ENCODE results near the gene ITGA1.

ITGA1 gene

DNA sequence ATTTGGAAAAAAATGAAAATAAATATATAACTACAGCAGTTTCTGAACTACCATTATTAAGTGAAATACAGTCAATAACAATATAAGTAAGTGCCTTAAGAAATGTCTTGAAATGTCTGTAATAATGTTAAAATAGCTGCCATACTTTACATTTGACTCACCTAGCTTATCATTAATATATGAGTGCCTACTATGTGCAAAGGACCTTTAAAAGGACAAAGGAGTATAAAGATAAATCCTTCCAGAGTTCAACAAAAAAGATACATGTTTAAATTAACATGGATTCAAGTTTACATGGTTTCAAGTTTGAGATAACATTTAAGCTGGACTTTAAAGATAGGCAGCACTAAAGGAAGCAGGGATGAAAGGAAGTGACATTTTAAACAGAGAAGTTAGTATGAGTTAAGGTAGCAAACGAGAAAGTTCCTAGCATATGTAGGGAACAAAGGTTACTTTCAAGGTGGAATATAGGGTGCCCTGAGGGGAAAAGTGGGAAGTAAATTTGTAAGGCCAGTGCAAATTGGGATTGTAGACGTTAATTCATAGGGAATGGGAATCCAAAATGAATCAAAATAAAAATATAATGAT is 8.9 kb downstream of the ITGA1 start:
- Mint-ChIP-seq H3K4me1 (peaks cover 42% of the 10 kb centered on the region), H3K27me3 (no peaks in the 10 kb centered on the region), H3K36me3 (ENCODE audit: insufficient read depth) (peaks cover 13% of the 10 kb centered on the region), H3K27ac (ENCODE audit: low read depth) (no peak overlapping the region), H3K4me3 (no peak overlapping the region), H3K9me3 (no peaks in the 10 kb centered on the region)
- DNase-seq (ENCODE audit: low spot score in 2 of 2), result no peak
- ATAC-seq (replicated peaks; ENCODE audit: extremely low read depth, poor library complexity, severe bottlenecking), result no peak

DNA sequence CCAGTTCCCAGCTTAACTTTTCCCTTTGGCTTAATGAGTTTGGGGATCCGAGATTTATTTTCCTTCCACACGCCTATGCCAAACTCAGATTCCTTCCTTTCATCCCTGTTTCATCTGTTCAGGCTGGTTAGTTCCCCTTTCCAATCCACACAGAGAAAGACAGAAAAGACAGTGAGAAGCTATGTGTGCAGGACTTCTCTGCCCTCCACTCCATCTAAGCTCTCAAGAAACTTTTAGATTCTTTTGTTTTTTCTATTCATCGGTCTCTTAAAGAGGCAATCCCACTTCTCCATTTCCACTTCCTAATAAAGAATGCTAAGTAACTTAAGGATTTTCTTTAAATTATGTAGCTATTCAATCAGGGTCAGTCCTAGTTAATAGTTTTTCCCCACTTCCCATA is 11.2 kb downstream of the ITGA1 start:
- DNase-seq (ENCODE audit: low spot score in 2 of 2), result no peak
- H3K4me1 Mint-ChIP-seq, result peaks cover 49% of the 10 kb centered on the region
- H3K36me3 Mint-ChIP-seq (ENCODE audit: insufficient read depth), result peaks cover 14% of the 10 kb centered on the region
- H3K27me3 Mint-ChIP-seq, result no peaks in the 10 kb centered on the region
- peak overlapping the region; percentile 94 for H3K27ac Mint-ChIP-seq (ENCODE audit: low read depth)
- peak overlapping the region; percentile 94 for H3K4me3 Mint-ChIP-seq
- H3K9me3 Mint-ChIP-seq, result no peaks in the 10 kb centered on the region
- ATAC-seq (replicated peaks; ENCODE audit: extremely low read depth, poor library complexity, severe bottlenecking), result no peak

DNA sequence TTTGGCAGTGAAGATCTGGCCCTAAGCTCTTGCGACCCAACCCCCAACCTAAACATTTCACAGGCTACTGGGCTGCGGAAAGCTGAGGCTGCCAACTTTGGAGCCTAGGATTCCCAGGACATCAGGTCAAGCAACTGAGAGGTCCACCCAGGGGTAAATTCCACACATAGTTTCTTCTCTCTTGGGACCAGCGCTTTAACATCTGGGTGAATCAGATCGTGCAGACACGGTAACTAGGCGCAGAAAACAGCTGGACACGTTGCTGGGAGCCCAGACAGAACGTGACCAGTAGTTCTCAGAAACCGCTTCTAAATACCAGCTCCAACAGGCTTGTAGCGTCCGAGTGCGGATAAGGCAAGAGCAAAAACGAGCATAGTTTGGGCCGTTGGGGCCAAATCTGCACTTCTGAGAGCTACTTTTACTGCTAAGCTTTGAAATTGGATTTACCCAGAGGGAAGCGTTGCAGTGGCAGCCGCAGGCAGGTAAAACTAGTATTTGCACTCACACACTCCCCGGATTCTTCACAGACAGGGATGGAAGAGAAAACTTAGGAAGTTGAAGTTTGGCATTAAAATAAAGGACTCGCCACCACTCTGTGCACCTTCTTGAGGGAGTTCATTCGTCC is 11.8 kb downstream of the ITGA1 start:
- H3K36me3 Mint-ChIP-seq (ENCODE audit: insufficient read depth), result peaks cover 14% of the 10 kb centered on the region
- H3K4me3 Mint-ChIP-seq, result peak overlapping the region; percentile 94
- peak overlapping the region; percentile 94 for H3K27ac Mint-ChIP-seq (ENCODE audit: low read depth)
- no peaks in the 10 kb centered on the region for H3K27me3 Mint-ChIP-seq
- ATAC-seq (replicated peaks; ENCODE audit: extremely low read depth, poor library complexity, severe bottlenecking) (peak; percentile 17), DNase-seq (ENCODE audit: low spot score in 2 of 2) (no peak)
- H3K4me1 Mint-ChIP-seq, result peaks cover 53% of the 10 kb centered on the region
- no peaks in the 10 kb centered on the region for H3K9me3 Mint-ChIP-seq

DNA sequence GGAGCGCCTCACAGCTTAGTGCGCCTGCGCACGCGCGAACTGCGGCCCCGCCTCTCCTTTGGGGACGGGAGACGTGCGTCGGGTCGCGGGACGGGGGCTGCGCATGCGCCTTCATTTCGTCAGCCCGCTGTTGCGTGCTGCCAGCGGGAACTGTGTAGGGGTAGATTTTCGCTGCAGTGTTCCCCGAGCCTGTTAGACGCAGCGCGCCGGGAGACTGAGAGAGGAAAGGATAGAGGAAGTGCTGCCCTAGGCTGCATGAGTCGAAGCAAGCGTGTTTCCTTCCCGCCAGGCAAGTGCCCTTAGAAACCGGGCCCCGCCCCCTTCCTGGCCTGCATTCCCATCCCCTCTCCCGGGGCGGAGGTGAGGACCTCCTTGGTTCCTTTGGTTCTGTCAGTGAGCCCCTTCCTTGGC is 12.3 kb downstream of the ITGA1 start:
- Mint-ChIP-seq H3K36me3 (ENCODE audit: insufficient read depth) (peaks cover 15% of the 10 kb centered on the region), H3K4me1 (peaks cover 55% of the 10 kb centered on the region)
- peak; percentile 89 to 91 for DNase-seq (ENCODE audit: low spot score in 2 of 2)

DNA sequence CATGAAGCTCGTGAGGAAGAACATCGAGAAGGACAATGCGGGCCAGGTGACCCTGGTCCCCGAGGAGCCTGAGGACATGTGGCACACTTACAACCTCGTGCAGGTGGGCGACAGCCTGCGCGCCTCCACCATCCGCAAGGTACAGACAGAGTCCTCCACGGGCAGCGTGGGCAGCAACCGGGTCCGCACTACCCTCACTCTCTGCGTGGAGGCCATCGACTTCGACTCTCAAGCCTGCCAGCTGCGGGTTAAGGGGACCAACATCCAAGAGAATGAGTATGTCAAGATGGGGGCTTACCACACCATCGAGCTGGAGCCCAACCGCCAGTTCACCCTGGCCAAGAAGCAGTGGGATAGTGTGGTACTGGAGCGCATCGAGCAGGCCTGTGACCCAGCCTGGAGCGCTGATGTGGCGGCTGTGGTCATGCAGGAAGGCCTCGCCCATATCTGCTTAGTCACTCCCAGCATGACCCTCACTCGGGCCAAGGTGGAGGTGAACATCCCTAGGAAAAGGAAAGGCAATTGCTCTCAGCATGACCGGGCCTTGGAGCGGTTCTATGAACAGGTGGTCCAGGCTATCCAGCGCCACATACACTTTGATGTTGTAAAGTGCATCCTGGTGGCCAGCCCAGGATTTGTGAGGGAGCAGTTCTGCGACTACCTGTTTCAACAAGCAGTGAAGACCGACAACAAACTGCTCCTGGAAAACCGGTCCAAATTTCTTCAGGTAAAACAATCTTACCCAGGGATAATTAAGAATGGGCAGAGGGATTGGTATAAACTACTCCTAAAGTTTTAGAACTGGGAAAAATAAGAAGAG is 12.9 kb downstream of the ITGA1 start:
- peak overlapping the region; percentile 94 for H3K4me3 Mint-ChIP-seq
- H3K9me3 Mint-ChIP-seq, result no peaks in the 10 kb centered on the region
- peak in 1 of 2 donors; percentile 20 for DNase-seq (ENCODE audit: low spot score in 2 of 2)
- no peaks in the 10 kb centered on the region for H3K27me3 Mint-ChIP-seq
- peak overlapping the region; percentile 94 for H3K27ac Mint-ChIP-seq (ENCODE audit: low read depth)
- peak; percentile 57 for ATAC-seq (replicated peaks; ENCODE audit: extremely low read depth, poor library complexity, severe bottlenecking)
- H3K4me1 Mint-ChIP-seq, result peaks cover 55% of the 10 kb centered on the region
- H3K36me3 Mint-ChIP-seq (ENCODE audit: insufficient read depth), result peaks cover 19% of the 10 kb centered on the region

More for the DNA sequence above, 12.3 kb downstream of the ITGA1 start:
- Mint-ChIP-seq H3K27ac (ENCODE audit: low read depth) (peak overlapping the region; percentile 94), H3K9me3 (no peaks in the 10 kb centered on the region), H3K27me3 (no peaks in the 10 kb centered on the region), H3K4me3 (peak overlapping the region; percentile 94)
- peak; percentile 85 for ATAC-seq (replicated peaks; ENCODE audit: extremely low read depth, poor library complexity, severe bottlenecking)

DNA sequence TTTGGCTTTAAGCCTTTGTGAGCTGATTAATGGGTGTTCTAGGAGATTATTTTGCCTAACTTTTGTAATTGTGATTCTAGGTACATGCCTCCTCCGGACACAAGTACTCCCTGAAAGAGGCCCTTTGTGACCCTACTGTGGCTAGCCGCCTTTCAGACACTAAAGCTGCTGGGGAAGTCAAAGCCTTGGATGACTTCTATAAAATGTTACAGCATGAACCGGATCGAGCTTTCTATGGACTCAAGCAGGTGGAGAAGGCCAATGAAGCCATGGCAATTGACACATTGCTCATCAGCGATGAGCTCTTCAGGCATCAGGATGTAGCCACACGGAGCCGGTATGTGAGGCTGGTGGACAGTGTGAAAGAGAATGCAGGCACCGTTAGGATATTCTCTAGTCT is 13.6 kb downstream of the ITGA1 start:
- ATAC-seq (replicated peaks; ENCODE audit: extremely low read depth, poor library complexity, severe bottlenecking) (no peak), DNase-seq (ENCODE audit: low spot score in 2 of 2) (no peak)
- Mint-ChIP-seq H3K36me3 (ENCODE audit: insufficient read depth) (peaks cover 21% of the 10 kb centered on the region), H3K4me3 (peak overlapping the region; percentile 94), H3K4me1 (peaks cover 55% of the 10 kb centered on the region), H3K27ac (ENCODE audit: low read depth) (no peak overlapping the region), H3K27me3 (no peaks in the 10 kb centered on the region), H3K9me3 (no peaks in the 10 kb centered on the region)

DNA sequence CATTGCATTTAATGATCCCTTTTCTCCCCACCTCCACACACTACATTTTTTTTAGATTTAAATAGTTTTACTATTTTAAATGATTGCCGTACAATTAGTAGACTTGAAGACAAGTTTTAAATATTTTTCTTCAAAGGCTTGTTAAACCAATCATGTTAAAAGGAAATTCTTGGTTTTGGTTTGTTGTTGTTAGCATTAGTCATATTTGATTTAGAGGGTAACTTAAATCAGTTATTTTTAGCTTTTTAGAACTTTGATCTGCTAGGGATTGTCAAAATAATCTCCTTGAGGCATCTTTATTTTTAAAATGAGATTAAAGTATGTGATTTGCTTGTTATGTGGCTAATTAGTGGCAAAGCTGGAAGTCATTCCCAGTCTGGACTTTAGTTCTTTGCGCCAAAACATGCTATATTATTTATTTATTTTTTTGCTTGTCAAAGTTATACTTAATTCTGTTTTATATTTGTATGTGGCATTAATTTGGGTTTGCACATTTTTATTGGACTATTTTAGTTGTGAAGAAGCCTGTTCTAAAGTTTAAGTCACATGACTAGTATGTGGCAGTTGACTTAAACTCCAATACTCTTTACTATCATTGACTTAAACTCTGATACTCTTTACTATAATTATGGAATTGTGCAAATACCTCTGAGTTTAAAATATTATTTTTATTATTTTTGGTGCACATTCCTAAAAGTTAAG is 14.7 kb downstream of the ITGA1 start:
- Mint-ChIP-seq H3K36me3 (ENCODE audit: insufficient read depth) (peaks cover 21% of the 10 kb centered on the region), H3K4me3 (no peak overlapping the region), H3K9me3 (no peaks in the 10 kb centered on the region), H3K4me1 (peaks cover 50% of the 10 kb centered on the region), H3K27me3 (no peaks in the 10 kb centered on the region), H3K27ac (ENCODE audit: low read depth) (no peak overlapping the region)
- DNase-seq (ENCODE audit: low spot score in 2 of 2), result no peak
- ATAC-seq (replicated peaks; ENCODE audit: extremely low read depth, poor library complexity, severe bottlenecking), result no peak

DNA sequence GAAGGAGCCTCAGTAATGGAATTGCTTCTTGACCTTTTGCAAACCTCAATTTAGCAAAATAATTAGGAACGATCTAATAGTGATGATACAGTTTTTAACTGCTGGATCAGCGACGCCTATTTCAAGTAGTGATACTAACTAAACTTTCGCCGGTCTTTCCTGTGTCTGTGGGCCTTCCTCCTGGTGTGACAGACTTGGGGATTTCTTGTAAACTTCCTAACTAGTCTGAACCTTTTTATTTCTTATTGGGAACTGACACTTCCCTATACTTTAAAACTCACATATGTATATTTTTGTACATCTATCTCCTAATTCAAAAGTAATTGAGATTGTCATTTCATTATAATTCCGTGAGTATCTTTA is 15.2 kb downstream of the ITGA1 start:
- H3K27ac Mint-ChIP-seq (ENCODE audit: low read depth), result no peak overlapping the region
- no peak for ATAC-seq (replicated peaks; ENCODE audit: extremely low read depth, poor library complexity, severe bottlenecking)
- H3K4me1 Mint-ChIP-seq, result peaks cover 49% of the 10 kb centered on the region
- peaks cover 21% of the 10 kb centered on the region for H3K36me3 Mint-ChIP-seq (ENCODE audit: insufficient read depth)
- no peak overlapping the region for H3K4me3 Mint-ChIP-seq
- DNase-seq (ENCODE audit: low spot score in 2 of 2), result no peak
- no peaks in the 10 kb centered on the region for H3K9me3 Mint-ChIP-seq
- H3K27me3 Mint-ChIP-seq, result no peaks in the 10 kb centered on the region

DNA sequence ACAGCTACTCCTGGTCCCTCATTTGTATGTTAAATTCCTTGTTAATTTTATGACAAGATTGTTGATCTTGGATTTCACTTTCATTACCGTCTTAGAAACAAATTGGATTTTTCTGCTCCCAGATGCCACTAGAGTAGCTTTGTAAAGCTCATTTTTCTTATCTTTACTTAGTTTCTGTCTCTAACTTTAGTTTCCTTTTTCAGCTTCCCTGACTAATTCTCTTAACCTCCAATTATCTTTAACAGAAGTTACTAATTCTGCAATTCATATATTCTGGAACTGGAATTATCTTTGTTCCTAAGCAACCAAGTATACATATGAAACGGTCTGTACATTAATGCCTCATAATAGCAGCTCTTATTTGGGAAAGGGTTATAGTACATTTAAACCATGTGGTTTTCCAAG is 16.7 kb downstream of the ITGA1 start:
- H3K4me3 Mint-ChIP-seq, result no peak overlapping the region
- H3K9me3 Mint-ChIP-seq, result no peaks in the 10 kb centered on the region
- peaks cover 21% of the 10 kb centered on the region for H3K36me3 Mint-ChIP-seq (ENCODE audit: insufficient read depth)
- peaks cover 34% of the 10 kb centered on the region for H3K4me1 Mint-ChIP-seq
- ATAC-seq (replicated peaks; ENCODE audit: extremely low read depth, poor library complexity, severe bottlenecking), result no peak
- no peak for DNase-seq (ENCODE audit: low spot score in 2 of 2)
- no peaks in the 10 kb centered on the region for H3K27me3 Mint-ChIP-seq
- no peak overlapping the region for H3K27ac Mint-ChIP-seq (ENCODE audit: low read depth)

DNA sequence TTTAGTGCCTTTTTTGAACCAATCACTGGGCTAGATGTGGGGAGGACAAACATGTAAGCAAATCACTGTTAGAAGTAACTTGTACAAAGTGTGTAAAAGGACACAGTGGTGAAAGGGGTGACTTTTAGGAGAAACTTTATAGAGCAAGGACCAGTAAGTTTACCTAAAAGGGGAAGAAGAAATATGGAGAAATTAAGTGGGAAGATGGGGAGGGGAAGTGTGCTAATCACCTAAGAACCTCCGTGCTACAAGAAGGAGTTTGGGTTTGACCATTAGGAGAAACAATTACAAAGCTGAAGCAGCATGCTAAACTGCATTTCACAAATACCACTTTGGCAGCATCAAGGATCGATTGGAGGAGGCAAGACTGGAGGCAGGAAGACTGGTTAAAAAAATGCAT is 17.3 kb downstream of the ITGA1 start:
- peaks cover 28% of the 10 kb centered on the region for H3K4me1 Mint-ChIP-seq
- no peak overlapping the region for H3K4me3 Mint-ChIP-seq
- H3K9me3 Mint-ChIP-seq, result no peaks in the 10 kb centered on the region
- ATAC-seq (replicated peaks; ENCODE audit: extremely low read depth, poor library complexity, severe bottlenecking), result no peak
- no peak for DNase-seq (ENCODE audit: low spot score in 2 of 2)
- H3K27ac Mint-ChIP-seq (ENCODE audit: low read depth), result no peak overlapping the region
- H3K36me3 Mint-ChIP-seq (ENCODE audit: insufficient read depth), result peaks cover 15% of the 10 kb centered on the region
- H3K27me3 Mint-ChIP-seq, result no peaks in the 10 kb centered on the region

DNA sequence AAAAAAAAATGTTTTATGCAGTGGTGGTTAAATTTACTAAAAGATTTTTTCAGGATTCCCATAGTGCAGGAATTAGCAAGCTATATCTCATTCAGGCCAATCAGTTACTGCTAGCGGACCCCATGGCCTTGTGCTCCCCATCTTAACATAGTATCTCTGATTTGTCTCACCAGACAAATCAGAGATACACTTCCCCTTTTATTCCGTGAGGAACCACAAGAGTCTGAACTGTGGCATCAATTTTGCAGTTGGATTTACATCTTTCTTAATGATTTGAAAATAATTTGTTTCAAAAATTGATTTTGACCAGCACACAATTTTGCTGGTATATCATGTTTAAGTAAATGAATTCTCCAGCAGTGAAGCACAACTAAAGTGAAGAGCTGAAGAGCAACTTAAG is 17.9 kb downstream of the ITGA1 start:
- Mint-ChIP-seq H3K27me3 (no peaks in the 10 kb centered on the region), H3K27ac (ENCODE audit: low read depth) (no peak overlapping the region), H3K4me3 (no peak overlapping the region), H3K9me3 (no peaks in the 10 kb centered on the region), H3K4me1 (peaks cover 23% of the 10 kb centered on the region), H3K36me3 (ENCODE audit: insufficient read depth) (peaks cover 11% of the 10 kb centered on the region)
- DNase-seq (ENCODE audit: low spot score in 2 of 2) (no peak), ATAC-seq (replicated peaks; ENCODE audit: extremely low read depth, poor library complexity, severe bottlenecking) (no peak)

DNA sequence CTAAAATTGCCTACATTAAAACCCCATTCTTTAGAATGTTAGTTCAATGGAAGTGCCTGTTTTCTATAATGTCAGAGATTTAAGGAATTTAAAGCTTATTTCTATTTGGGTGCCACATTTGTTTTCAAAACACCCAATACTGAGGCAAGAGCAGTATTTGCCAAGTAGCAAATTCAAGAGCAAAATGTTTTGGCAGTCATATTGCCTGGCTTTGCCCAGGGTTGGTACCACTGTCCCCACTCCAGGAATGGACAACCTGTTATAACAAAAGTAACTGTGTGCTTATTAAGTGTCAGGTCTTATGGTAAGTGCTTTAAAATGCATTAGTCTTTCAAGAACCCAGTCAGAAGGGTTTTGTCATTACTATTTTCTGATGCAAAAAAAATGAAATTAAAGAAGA is 19.3 kb downstream of the ITGA1 start:
- Mint-ChIP-seq H3K36me3 (ENCODE audit: insufficient read depth) (peaks cover 8% of the 10 kb centered on the region), H3K4me3 (no peak overlapping the region), H3K9me3 (no peaks in the 10 kb centered on the region), H3K27ac (ENCODE audit: low read depth) (no peak overlapping the region), H3K4me1 (peaks cover 11% of the 10 kb centered on the region), H3K27me3 (no peaks in the 10 kb centered on the region)
- ATAC-seq (replicated peaks; ENCODE audit: extremely low read depth, poor library complexity, severe bottlenecking) (no peak), DNase-seq (ENCODE audit: low spot score in 2 of 2) (no peak)
